HepG2 (cell line): ENCODE measurements around the gene RICTOR. TPM values are rescaled to one million over a fixed set of nuclear protein-coding genes. Genes with fewer than 3 reads are reported as not detected.

Source experiments
- ERF ChIP-seq: IDR thresholded peaks from 2 replicates; pipeline ENCODE4 v1.6.1; 2018; ENCODE audit warnings: missing biosample characterization, missing genetic modification reagents
- JUN ChIP-seq: sonication (generic); formaldehyde crosslinking; IDR thresholded peaks from 2 replicates; pipeline ENCODE4 v1.4.0; 2020; ENCODE audit warnings: mild to moderate bottlenecking, missing genetic modification reagents
- MLLT10 ChIP-seq: sonication (generic); formaldehyde crosslinking; IDR thresholded peaks from 2 replicates; pipeline ENCODE4 v1.4.0; 2020; ENCODE audit warnings: missing genetic modification reagents
- NKX3-1 ChIP-seq: sonication (generic); formaldehyde crosslinking; IDR thresholded peaks from 2 replicates; pipeline ENCODE4 v1.5.0; 2020; ENCODE audit warnings: missing genetic modification reagents
- PHF21A ChIP-seq: sonication (generic); formaldehyde crosslinking; IDR thresholded peaks from 2 replicates; pipeline ENCODE4 v1.5.0; 2020; ENCODE audit warnings: mild to moderate bottlenecking, missing genetic modification reagents
- SOX6 ChIP-seq, 2 experiments: fragments of 450-650 bp in 1 of 2; sonication (generic) in 1 of 2; formaldehyde crosslinking in 1 of 2; IDR thresholded peaks; 2 replicates each; pipeline versions ENCODE4 v1.4.0 to v1.6.1; 2017 to 2020; ENCODE audit warnings: antibody characterized with exemption in 1 of 2, mild to moderate bottlenecking in 1 of 2, missing genetic modification reagents in 1 of 2
- TBL1XR1 ChIP-seq: fragments of 150-350 bp; IDR thresholded peaks from 2 replicates; pipeline ENCODE4 v1.6.1; 2014; ENCODE audit warnings: borderline replicate concordance, low read length; ENCODE audit not compliant: partially characterized antibody
- ZBTB20 ChIP-seq: sonication (generic); formaldehyde crosslinking; IDR thresholded peaks from 2 replicates; pipeline ENCODE4 v1.8.1; 2023; ENCODE audit warnings: missing genetic modification reagents, low read depth, mild to moderate bottlenecking, borderline replicate concordance
- ZC3H4 ChIP-seq: sonication (generic); formaldehyde crosslinking; IDR thresholded peaks from 2 replicates; pipeline ENCODE4 v1.4.0; 2020; ENCODE audit warnings: missing genetic modification reagents, borderline replicate concordance
- ZNF235 ChIP-seq: sonication (generic); formaldehyde crosslinking; IDR thresholded peaks from 2 replicates; pipeline ENCODE4 v1.8.1; 2023; ENCODE audit warnings: mild to moderate bottlenecking, missing genetic modification reagents, borderline replicate concordance
- ZNF343 ChIP-seq: sonication (generic); formaldehyde crosslinking; IDR thresholded peaks from 2 replicates; pipeline ENCODE4 v1.4.0; 2020; ENCODE audit warnings: mild to moderate bottlenecking, missing genetic modification reagents
- ZNF484 ChIP-seq: sonication (generic); formaldehyde crosslinking; IDR thresholded peaks from 2 replicates; pipeline ENCODE4 v1.5.1; 2020; ENCODE audit warnings: mild to moderate bottlenecking, low read depth, missing genetic modification reagents, borderline replicate concordance
- ZNF572 ChIP-seq: sonication (generic); formaldehyde crosslinking; IDR thresholded peaks from 2 replicates; pipeline ENCODE4 v1.5.1; 2020; ENCODE audit warnings: mild to moderate bottlenecking, missing genetic modification reagents
- ZNF678 ChIP-seq: sonication (generic); formaldehyde crosslinking; IDR thresholded peaks from 2 replicates; pipeline ENCODE4 v1.4.0; 2020; ENCODE audit warnings: mild to moderate bottlenecking, missing genetic modification reagents
- ZNF720 ChIP-seq: sonication (generic); formaldehyde crosslinking; IDR thresholded peaks from 2 replicates; pipeline ENCODE4 v1.4.0; 2020; ENCODE audit warnings: missing genetic modification reagents
- ZNF746 ChIP-seq: sonication (generic); formaldehyde crosslinking; IDR thresholded peaks from 2 replicates; pipeline ENCODE4 v1.8.0; 2022; ENCODE audit warnings: mild to moderate bottlenecking, missing genetic modification reagents
- ZNF839 ChIP-seq: sonication (generic); formaldehyde crosslinking; IDR thresholded peaks from 2 replicates; pipeline ENCODE4 v1.4.0; 2020; ENCODE audit warnings: missing genetic modification reagents, mild to moderate bottlenecking, borderline replicate concordance
- ZNF883 ChIP-seq: sonication (generic); formaldehyde crosslinking; IDR thresholded peaks from 2 replicates; pipeline ENCODE4 v1.5.1; 2020; ENCODE audit warnings: mild to moderate bottlenecking, missing genetic modification reagents; ENCODE audit errors: not compliant biosample characterization
- polyA plus RNA-seq, 8 experiments: library from polyadenylated mRNA; depleted of rRNA in 3 of 8; stranded (reverse) in 7 of 8; unstranded in 1 of 8; fragments of >200 nt; fragmentation: Illumina TruSeq in 4 of 8; extraction: Trizol in 4 of 8; gene quantifications; 2 replicates each; pipeline versions ENCODE4 v1.2.1 to v1.2.3, GENCODE V29; 2011 to 2016; ENCODE audit warnings: low read depth in 4 of 8, missing spikeins in 1 of 8, mixed read lengths in 1 of 8; ENCODE audit not compliant: insufficient read depth in 1 of 8
- total RNA-seq, 5 experiments: library from RNA; depleted of rRNA; stranded (reverse); fragments of >200 nt; fragmentation: Illumina TruSeq; extraction: Trizol; gene quantifications; 2 replicates each; pipeline ENCODE4 v1.2.3, GENCODE V29; 2016; ENCODE audit warnings: low read depth in 1 of 5
- TF ChIP-seq, protein P1 (sequence below): sonication (generic); formaldehyde crosslinking; IDR thresholded peaks from 2 replicates; pipeline ENCODE4 v1.4.0; 2020; ENCODE audit warnings: missing genetic modification reagents, borderline replicate concordance
- TF ChIP-seq, protein P2 (sequence below): IDR thresholded peaks from 2 replicates; pipeline ENCODE4 v1.6.1; 2012; ENCODE audit warnings: low read length, improper control_type of control experiment
- TF ChIP-seq, protein P3 (sequence below): sonication (generic); formaldehyde crosslinking; IDR thresholded peaks from 2 replicates; pipeline ENCODE4 v1.4.0; 2020; ENCODE audit warnings: mild to moderate bottlenecking, low read depth, missing genetic modification reagents

The RICTOR gene
- total and polyA plus RNA-seq, 2 of the 13 experiments (the other 11 are each of a cell fraction or from before 2014, with no cell fraction given) = 10.7 to 15.4 TPM

DNA sequence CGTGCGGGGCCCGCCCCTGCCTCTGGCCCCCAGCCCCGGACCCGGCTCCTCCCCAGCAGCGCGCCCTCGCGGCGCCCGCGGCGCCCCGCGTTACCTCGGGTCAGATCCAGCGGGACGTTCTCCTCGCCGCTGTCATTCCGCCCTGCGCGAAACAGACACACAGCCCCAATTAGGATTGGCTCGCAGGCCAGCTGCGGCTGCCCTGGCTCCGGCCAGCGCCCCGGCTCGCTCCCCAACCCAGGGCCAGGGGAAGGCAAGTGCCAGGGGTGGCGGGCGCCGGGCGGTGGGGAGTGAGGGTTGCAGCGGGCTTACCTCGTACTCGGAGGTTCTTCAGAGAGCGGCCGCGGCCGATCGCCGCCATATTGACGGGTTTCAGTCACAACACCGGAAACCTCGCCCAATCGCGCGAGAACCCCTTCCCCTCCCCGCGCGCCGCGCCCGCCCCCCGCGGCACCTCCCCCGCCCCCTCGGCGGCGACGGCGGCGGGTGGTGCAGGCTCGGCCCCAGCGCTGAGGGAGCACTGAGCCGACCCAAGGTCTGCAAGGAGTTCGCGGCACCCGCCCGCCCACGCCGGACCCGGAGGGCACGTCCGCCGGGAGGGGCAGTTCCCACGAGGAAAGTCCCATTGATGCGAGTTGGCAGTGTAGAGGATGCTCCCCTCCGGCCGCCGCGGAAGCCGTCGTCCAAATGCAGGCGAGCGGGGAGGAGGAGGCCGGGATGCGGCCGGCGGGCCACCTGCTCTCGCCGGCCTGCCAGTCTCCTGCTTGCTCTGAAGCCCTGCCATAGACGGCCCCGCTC is at the start of gene RICTOR (continued):
- TF ChIP-seq JUN (CRISPR knock-in tag) (no peak), ZNF572 (CRISPR knock-in tag) (no peak), ZNF839 (CRISPR knock-in tag) (no peak), ZNF678 (CRISPR knock-in tag) (no peak), PHF21A (CRISPR knock-in tag) (peak; percentile 33; the same call in 1 of the 2 replicates), ERF (CRISPR knock-in tag) (peak; percentile 64; the same call in 1 of the 2 replicates), ZNF484 (CRISPR knock-in tag) (no peak), ZC3H4 (CRISPR knock-in tag) (no peak), TBL1XR1 (no peak), SOX6 (IDR thresholded peaks at IDR 0.05) (no peak), SOX6 (CRISPR knock-in tag; IDR thresholded peaks at IDR 0.05) (no peak), MLLT10 (no peak), ZNF883 (CRISPR knock-in tag) (no peak), ZNF746 (CRISPR knock-in tag) (no peak), ZNF720 (no peak), ZBTB20 (CRISPR knock-in tag) (no peak), ZNF235 (CRISPR knock-in tag) (peak; percentile 82; the same call in 1 of the 2 replicates), NKX3-1 (no peak; the same call in 1 of the 2 replicates), ZNF343 (CRISPR knock-in tag) (no peak)
- TF ChIP-seq, protein P1, sequence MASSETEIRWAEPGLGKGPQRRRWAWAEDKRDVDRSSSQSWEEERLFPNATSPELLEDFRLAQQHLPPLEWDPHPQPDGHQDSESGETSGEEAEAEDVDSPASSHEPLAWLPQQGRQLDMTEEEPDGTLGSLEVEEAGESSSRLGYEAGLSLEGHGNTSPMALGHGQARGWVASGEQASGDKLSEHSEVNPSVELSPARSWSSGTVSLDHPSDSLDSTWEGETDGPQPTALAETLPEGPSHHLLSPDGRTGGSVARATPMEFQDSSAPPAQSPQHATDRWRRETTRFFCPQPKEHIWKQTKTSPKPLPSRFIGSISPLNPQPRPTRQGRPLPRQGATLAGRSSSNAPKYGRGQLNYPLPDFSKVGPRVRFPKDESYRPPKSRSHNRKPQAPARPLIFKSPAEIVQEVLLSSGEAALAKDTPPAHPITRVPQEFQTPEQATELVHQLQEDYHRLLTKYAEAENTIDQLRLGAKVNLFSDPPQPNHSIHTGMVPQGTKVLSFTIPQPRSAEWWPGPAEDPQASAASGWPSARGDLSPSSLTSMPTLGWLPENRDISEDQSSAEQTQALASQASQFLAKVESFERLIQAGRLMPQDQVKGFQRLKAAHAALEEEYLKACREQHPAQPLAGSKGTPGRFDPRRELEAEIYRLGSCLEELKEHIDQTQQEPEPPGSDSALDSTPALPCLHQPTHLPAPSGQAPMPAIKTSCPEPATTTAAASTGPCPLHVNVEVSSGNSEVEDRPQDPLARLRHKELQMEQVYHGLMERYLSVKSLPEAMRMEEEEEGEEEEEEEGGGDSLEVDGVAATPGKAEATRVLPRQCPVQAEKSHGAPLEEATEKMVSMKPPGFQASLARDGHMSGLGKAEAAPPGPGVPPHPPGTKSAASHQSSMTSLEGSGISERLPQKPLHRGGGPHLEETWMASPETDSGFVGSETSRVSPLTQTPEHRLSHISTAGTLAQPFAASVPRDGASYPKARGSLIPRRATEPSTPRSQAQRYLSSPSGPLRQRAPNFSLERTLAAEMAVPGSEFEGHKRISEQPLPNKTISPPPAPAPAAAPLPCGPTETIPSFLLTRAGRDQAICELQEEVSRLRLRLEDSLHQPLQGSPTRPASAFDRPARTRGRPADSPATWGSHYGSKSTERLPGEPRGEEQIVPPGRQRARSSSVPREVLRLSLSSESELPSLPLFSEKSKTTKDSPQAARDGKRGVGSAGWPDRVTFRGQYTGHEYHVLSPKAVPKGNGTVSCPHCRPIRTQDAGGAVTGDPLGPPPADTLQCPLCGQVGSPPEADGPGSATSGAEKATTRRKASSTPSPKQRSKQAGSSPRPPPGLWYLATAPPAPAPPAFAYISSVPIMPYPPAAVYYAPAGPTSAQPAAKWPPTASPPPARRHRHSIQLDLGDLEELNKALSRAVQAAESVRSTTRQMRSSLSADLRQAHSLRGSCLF (CRISPR knock-in tag) = no peak
- TF ChIP-seq, protein P2, sequence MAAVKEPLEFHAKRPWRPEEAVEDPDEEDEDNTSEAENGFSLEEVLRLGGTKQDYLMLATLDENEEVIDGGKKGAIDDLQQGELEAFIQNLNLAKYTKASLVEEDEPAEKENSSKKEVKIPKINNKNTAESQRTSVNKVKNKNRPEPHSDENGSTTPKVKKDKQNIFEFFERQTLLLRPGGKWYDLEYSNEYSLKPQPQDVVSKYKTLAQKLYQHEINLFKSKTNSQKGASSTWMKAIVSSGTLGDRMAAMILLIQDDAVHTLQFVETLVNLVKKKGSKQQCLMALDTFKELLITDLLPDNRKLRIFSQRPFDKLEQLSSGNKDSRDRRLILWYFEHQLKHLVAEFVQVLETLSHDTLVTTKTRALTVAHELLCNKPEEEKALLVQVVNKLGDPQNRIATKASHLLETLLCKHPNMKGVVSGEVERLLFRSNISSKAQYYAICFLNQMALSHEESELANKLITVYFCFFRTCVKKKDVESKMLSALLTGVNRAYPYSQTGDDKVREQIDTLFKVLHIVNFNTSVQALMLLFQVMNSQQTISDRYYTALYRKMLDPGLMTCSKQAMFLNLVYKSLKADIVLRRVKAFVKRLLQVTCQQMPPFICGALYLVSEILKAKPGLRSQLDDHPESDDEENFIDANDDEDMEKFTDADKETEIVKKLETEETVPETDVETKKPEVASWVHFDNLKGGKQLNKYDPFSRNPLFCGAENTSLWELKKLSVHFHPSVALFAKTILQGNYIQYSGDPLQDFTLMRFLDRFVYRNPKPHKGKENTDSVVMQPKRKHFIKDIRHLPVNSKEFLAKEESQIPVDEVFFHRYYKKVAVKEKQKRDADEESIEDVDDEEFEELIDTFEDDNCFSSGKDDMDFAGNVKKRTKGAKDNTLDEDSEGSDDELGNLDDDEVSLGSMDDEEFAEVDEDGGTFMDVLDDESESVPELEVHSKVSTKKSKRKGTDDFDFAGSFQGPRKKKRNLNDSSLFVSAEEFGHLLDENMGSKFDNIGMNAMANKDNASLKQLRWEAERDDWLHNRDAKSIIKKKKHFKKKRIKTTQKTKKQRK = no peak
- TF ChIP-seq, protein P3, sequence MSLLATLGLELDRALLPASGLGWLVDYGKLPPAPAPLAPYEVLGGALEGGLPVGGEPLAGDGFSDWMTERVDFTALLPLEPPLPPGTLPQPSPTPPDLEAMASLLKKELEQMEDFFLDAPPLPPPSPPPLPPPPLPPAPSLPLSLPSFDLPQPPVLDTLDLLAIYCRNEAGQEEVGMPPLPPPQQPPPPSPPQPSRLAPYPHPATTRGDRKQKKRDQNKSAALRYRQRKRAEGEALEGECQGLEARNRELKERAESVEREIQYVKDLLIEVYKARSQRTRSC (CRISPR knock-in tag) = no peak
